Nephron progenitor cell (in vitro differentiated cells): ENCODE measurements around the gene RAB11FIP4.

Source experiments
- DNase-seq: peaks from one replicate; pipeline ENCODE4 v3.0.0; 2021
- H3K27ac Mint-ChIP-seq: 2 replicates; pipeline ENCODE4 v1.8.0; 2021; ENCODE audit warnings: mild to moderate bottlenecking, moderate library complexity, mixed read lengths
- H3K27me3 Mint-ChIP-seq: 2 replicates; pipeline ENCODE4 v1.8.0; 2021; ENCODE audit warnings: mild to moderate bottlenecking, low read depth, mixed read lengths; ENCODE audit not compliant: poor library complexity
- H3K36me3 Mint-ChIP-seq: 2 replicates; pipeline ENCODE4 v1.8.0; 2021; ENCODE audit warnings: low read depth, mixed read lengths
- H3K4me1 Mint-ChIP-seq: 2 replicates; pipeline ENCODE4 v1.8.0; 2021; ENCODE audit warnings: mixed read lengths
- H3K4me3 Mint-ChIP-seq: 2 replicates; pipeline ENCODE4 v1.8.0; 2021; ENCODE audit warnings: mild to moderate bottlenecking, moderate library complexity, mixed read lengths
- H3K9me3 Mint-ChIP-seq: 2 replicates; pipeline ENCODE4 v1.8.0; 2021; ENCODE audit warnings: mild to moderate bottlenecking, moderate library complexity, mixed read lengths
- CTCF ChIP-seq: fragments of 200-600 bp; sonication (generic); IDR thresholded peaks from 2 replicates; pipeline ENCODE4 v1.5.0; 2021; ENCODE audit warnings: antibody characterized with exemption

Gene RAB11FIP4

GRCh38 chr17:31492206-31492605 is 100.7 kb downstream of the RAB11FIP4 start:
- Mint-ChIP-seq H3K27ac (no peak overlapping the region), H3K4me3 (no peak overlapping the region), H3K4me1 (peaks cover 62% of the 10 kb centered on the region), H3K36me3 (no peaks in the 10 kb centered on the region), H3K27me3 (peaks cover 56% of the 10 kb centered on the region), H3K9me3 (no peaks in the 10 kb centered on the region)
- no peak for TF ChIP-seq CTCF
- DNase-seq, result no peak

GRCh38 chr17:31492880-31493655 is 101.6 kb downstream of the RAB11FIP4 start:
- Mint-ChIP-seq H3K27me3 (peaks cover 52% of the 10 kb centered on the region), H3K4me1 (peaks cover 67% of the 10 kb centered on the region), H3K4me3 (no peak overlapping the region), H3K27ac (no peak overlapping the region), H3K36me3 (no peaks in the 10 kb centered on the region), H3K9me3 (no peaks in the 10 kb centered on the region)
- TF ChIP-seq CTCF, result no peak
- DNase-seq, result no peak

GRCh38 chr17:31493656-31494155 is 102.2 kb downstream of the RAB11FIP4 start:
- DNase-seq, result no peak
- TF ChIP-seq CTCF, result no peak
- no peaks in the 10 kb centered on the region for H3K36me3 Mint-ChIP-seq
- H3K4me3 Mint-ChIP-seq, result no peak overlapping the region
- H3K9me3 Mint-ChIP-seq, result no peaks in the 10 kb centered on the region
- H3K27ac Mint-ChIP-seq, result no peak overlapping the region
- H3K27me3 Mint-ChIP-seq, result peaks cover 47% of the 10 kb centered on the region
- H3K4me1 Mint-ChIP-seq, result peaks cover 73% of the 10 kb centered on the region

GRCh38 chr17:31494259-31495021 is 103.0 kb downstream of the RAB11FIP4 start:
- peaks cover 42% of the 10 kb centered on the region for H3K27me3 Mint-ChIP-seq
- DNase-seq, result no peak
- no peaks in the 10 kb centered on the region for H3K9me3 Mint-ChIP-seq
- no peak overlapping the region for H3K27ac Mint-ChIP-seq
- peaks cover 74% of the 10 kb centered on the region for H3K4me1 Mint-ChIP-seq
- TF ChIP-seq CTCF, result no peak
- no peak overlapping the region for H3K4me3 Mint-ChIP-seq
- H3K36me3 Mint-ChIP-seq, result no peaks in the 10 kb centered on the region

- no peak overlapping the region for H3K4me3 Mint-ChIP-seq
Observed at GRCh38 chr17:31495022-31495885, 103.8 kb downstream of the RAB11FIP4 start.

More at GRCh38 chr17:31495022-31495885, 103.8 kb downstream of the RAB11FIP4 start:
- peaks cover 34% of the 10 kb centered on the region for H3K27me3 Mint-ChIP-seq
- DNase-seq, result no peak
- H3K4me1 Mint-ChIP-seq, result peaks cover 74% of the 10 kb centered on the region
- no peaks in the 10 kb centered on the region for H3K9me3 Mint-ChIP-seq
- no peaks in the 10 kb centered on the region for H3K36me3 Mint-ChIP-seq
- TF ChIP-seq CTCF, result no peak
- no peak overlapping the region for H3K27ac Mint-ChIP-seq
